Hepatic stellate cell (primary cell): Measurements from ENCODE around the gene CMPK2.
"Not testable (repeated sequence)": the region's sequence is repeated elsewhere in the genome, so short reads cannot be mapped to it uniquely, and the experiment has no call there.

ENCODE experiments used
- DNase-seq: peaks from one replicate; pipeline ENCODE4 v3.0.0; 2011; ENCODE audit warnings: low spot score

The CMPK2 gene

DNA sequence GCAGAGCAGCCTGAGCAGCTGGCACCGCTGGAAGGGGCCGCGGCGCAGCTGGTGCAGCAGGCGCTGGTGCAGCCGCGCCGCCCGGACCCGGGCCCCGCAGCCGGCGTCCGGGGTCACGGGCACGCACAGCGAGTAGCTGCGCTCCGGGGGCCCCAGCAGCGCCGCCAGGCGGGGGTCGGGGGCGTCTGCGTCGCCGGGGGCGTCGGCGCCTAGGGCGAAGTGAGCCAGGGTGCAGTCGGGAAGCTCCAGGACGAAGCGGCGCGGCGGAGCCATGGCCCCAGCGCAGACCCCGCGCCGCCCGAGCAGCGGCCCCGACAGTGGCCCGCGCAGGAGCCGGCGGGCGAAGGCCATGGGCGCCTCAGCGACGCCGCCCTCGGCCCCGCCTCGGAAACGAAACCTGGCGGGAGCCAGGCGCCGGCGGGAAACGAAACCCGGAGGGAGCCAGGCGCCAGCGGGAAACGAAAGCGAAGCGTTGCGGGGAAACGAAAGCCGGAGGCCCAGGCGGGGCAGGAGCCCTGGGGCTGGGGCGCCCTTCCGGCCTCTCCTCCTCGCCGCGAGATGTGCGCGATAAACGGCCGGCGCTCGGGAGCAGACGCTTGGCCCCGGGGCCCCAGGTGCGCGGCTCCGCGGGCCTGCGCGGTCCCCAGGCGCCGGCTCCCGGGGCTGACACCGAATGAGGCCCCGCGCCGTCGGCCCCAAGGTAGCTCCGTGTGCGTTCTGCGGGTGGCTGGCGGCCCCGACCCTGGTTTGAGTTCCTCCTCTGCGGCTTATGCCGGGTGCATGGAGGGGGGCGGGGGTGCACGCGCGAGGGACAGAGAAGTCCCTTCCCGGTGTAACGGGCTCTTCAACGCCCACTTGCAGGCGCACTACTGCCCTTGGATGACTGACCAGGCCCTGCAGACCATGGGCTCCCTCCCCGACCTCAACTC lies at the start of gene CMPK2:
Gene CMPK2, minus strand, starts transcription at position 562 of the 929 bp plus-strand sequence. Its CDS starts 211 bp downstream, at position 351.
- peak; percentile 54 for DNase-seq

DNA sequence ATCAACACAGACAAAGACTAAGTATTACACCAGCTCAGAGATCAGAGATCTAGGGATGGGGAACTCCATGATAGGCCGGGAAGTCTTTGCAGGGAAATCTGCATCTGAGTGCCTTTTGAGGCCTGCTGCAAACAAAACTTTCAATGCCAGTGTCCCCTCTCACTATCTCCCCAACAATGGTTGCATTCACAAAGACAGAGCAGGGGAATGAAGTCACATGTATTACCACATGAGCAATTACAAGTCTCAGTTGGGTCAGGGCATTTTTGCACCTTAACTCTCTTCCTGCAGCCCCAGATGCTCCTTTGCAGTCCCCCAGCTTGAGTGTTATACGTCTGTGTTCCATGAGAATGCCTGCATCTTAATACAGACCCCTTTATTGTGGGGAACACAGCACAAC lies 49.7 kb upstream of the CMPK2 start:
- no peak for DNase-seq

GRCh38 chr2:6914828-6915227 lies 49.1 kb upstream of the CMPK2 start:
- no peak for DNase-seq

DNA sequence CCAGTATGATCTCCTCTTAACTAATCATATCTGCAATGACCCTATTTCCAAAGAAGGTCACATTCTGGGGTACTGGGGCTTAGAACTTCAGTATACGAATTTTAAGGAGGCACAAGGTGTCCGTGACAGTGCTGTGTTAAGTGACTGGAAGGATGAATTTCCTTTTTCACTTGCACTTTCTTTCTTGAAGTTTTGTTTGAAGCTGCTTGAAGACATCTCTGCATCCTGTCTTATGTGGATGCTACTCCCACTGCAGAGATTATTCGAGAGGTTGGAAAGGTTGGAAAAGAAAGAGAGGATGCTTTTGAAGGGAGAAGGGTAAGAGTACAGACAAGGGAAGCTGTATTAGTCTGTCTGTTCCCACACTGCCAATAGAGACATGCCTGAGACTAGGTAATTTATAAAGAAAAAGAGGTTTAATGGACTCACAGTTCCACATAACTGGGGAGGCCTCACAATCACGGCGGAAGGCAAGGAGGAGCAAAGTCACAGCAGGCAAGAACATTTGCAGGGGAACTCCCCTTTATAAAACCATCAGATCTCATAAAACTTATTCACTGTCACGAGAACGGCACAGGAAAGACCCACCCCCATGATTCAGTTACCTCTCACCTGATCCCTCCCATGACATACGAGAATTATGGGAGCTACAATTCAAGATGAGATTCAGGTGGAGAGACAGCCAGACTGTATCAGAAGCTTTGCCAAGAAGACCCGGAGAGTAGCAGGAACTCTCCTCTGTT lies 47.9 kb upstream of the CMPK2 start:
- DNase-seq: no peak

DNA sequence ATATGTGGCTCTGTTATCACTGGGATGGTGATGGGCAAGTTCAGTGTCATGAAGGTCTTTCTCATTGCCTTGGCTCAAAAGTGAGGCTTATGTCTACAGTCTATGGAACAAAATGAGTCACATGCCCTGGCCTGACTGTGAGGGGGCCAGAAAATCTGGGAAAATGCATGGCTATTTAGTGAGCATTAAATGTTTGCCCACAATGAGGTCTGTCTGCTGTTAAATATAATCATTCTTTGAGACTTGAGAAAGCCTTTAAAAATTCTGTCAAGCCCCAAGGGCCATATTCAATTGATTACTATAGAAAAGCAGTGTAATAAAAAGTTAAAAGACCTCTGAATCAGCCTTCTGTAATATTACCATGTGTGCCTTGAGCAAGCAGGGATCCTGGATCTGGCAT lies 46.0 kb upstream of the CMPK2 start:
- no peak for DNase-seq

DNA sequence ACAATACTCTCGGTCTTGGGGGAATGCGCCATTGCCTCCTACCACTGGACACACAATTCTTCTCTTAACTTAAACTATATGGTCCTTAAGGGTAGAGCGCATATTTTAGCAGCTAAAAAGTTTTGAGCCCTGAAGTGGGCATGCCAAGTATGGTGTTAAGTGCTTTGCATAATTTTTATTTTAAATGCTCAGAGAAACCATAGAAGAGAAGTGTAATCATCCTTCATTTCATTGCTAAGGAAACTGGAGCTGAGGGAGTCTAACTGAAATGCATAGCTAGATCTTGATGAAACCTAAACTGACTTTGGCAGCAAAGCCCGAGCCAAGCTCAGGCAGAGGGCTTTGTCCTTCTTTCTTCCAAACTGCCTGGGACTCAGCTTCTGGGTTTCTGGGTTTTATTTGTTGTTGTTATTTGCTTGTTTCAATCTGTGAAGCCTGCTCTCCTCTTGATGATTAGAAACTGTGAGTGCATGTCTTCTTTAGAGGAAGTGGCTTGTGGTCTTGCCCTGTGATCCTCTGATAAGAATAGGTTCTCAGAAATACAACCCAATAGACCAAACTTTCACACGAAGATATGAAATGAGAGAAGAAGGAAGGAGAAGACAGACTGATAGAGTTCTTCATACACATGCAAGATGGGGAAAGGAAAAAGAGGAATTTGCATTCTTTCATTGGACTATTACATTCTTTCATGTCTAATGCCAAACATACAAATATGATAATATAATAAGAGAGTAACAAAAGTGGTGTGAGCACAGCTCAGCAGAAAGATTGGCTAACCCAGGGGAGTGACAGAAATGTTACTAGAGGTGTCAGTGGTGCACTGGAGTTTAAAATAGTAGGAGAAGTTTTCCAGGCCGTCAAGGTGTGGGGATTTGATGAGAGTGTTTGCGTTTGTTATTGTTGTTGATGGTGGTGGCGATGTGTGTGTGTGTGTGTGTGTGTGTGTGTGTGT lies 44.0 kb upstream of the CMPK2 start:
- no peak for DNase-seq

DNA sequence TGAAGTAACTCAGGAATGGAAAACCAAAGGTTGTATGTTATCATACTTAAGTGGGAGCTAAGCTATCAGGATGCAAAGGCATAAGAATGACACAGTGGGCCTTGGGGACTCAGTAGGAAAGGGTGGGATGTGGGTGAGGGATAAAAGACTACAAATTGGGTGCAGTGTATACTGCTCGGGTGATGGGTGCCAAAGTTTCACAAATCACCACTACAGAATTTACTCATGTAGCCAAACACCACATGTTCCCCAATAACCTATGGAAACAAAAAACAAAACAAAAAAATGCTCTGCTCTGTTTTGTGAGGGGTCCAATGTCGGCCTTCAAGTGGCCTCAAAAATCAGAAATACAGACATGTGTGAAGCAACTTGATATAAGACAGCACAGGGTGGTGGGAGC lies 42.6 kb upstream of the CMPK2 start:
- no peak for DNase-seq

DNA sequence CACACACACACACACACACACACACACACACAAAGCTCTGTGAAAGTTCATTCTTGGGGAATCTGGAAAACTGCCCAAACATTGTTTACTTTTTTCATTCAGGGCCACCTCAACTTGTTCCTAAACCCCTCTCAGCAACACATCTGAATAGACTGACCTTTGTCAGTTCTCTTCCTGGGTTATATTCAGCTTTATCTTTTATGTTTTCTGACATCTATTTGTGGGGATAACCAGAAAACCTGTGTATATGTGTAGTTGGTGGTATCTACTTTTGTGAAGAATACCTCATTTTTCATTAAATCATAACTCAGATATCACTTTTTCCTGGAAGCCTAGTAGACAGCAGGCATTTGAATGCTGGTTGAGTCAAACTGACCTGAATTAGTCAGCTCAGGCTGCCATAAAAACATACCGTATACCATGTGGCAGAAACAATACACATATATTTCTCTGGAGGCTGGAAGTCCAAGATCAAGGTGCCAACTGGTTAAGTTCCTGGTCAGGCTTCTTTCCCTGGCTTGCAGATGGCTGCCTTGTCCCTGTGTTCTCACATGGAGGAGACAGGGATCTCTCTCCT lies 40.5 kb upstream of the CMPK2 start:
- DNase-seq: no peak

- DNase-seq: no peak
Observed at GRCh38 chr2:6905668-6906067, 40.0 kb upstream of the CMPK2 start.

DNA sequence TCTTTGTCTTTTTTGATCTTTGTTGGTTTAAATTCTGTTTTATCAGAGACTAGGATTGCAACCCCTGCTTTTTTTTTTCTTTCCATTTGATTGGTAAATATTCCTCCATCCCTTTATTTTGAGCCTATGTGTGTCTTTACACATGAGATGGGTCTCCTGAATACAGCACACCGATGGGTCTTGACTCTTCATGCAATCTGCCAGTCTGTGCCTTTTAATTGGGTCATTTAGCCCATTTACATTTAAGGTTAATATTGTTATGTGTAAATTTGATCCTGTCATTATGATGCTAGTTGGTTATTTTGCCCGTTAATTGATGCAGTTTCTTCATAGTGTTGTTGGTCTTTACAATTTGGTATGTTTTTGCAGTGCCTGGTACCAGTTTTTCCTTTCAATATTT lies 36.9 kb upstream of the CMPK2 start:
- not testable (repeated sequence) for DNase-seq

DNA sequence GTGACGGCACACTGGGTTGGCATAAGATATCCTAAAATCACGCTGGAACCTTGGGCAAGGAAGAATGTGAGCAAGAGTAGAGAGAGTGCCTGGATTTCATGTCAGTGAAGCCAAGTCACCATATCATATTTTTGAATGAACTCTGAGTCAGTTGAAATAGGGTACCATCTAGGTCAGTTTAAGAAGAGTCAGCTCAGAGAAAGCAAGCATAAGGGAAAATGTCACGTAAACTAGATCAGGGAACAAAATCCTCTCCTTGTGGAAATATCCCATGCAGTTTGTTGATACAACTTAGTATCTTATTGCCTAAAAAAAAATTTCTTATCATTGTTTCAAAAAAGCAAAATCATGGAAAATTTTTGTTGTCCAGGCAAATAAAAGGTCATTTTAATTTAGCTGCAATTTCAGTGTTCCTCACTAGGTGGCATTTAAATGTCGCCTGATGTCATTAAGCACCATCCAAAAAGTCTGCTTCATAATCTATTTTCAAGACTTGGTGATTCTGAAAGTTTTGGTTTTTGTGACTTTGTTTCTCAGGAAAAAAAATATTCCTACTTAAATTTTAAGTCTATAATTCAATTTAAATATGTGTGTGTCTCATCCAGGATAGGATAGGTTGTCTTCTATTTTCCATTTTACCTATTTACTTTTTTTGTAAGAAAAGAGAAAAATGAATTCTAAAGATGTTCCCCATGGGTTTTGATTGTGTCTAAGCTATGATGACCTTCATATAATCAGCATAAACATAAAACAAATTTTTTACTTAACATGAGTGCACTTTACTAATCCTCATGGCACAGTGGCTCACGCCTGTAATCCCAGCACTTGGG lies 31.4 kb upstream of the CMPK2 start:
- no peak for DNase-seq

DNA sequence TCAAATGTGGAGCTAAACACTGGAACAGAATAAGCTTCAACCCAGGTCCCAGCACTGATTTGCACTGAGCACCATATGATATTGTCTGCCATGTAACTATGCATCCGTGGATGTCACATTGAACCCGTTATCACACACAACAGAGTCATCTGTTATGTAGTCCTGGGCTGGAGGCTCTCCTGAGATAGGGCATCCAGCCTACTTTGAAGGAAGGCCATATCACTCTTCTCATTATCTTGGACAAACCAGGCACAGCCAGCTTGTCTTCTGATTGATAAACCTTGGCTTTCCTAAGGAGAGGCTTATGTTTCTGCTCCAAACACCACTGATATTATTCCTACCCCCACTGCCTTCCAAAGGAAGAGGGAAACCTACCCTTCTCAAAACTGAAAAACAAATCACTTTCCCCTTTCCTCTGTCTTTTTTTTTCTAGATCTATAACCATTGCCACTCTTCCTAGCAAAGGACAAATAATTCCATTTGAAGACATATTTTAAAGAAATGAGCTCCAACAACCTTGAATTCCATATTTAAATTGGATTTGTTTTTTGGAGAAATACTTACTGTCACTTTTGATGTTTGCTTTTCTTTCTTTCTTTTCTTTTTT lies 28.3 kb upstream of the CMPK2 start:
- no peak for DNase-seq

DNA sequence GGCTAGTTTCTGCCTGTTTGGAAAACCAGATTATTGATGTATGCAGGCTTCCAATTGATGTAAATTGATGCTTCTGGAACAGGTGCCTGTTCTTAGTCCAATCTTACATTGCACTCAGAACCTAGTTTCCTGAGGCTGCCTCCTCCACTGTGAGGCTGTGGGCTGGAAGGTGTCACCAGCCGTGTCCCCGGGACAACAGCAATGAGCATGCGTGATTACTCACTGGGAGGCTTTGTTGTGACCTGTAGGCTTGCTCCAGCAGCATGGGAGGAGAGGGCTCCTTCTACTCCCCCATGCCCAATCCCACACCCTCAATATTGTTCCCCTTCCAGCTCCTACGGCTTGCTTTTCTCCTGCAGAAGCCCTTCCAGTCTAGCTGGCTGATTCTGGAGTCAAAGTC lies 23.0 kb upstream of the CMPK2 start:
- no peak for DNase-seq

- DNase-seq: no peak
Observed at GRCh38 chr2:6887751-6888192, 22.1 kb upstream of the CMPK2 start.

DNA sequence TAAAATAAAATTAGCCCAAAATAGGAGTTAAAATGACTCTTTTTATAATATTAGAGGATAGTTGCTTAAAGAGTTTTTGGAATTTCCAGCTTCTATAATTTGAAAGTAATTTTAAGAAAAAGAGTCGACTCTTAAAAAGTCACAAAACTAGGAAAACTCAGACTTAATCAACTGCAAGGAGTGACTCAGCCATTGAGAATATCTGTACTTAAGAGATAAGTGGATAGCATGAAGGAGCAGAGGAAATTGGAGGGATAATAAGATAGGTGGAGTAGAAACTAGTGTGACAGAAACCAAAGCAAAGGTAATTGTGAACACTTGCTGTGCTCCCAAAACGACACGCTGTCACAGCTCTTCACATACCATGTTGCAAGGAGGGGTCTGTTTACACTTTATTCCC lies 20.3 kb upstream of the CMPK2 start:
- no peak for DNase-seq

- no peak for DNase-seq
Observed at GRCh38 chr2:6885551-6885950, 19.8 kb upstream of the CMPK2 start.

- no peak for DNase-seq
Observed at GRCh38 chr2:6883448-6884122, 17.9 kb upstream of the CMPK2 start.

GRCh38 chr2:6881516-6881915 lies 15.8 kb upstream of the CMPK2 start:
- no peak for DNase-seq

DNA sequence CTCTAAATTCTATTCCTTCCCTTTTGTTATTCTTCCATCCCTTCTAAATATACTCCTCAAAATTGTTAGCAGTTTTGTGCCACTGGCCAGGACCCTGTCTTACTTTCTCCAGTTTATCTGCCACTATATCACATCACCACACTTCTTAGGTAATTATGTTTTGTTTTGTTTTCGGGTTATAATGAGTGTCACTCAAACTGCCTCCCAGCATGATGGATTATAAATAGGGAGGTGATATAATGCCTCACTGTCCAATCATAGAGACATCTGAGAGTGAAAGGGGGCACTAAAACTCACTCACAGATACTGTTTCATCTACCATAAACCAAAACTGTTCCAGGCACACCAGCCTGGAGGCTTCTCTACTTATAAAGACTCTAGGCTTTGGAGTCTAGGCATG lies 15.3 kb upstream of the CMPK2 start:
- no peak for DNase-seq
